GM12873 (cell line): ENCODE data around the gene UMOD.

Experiments
- TF ChIP-seq, protein P1 (sequence below): IDR thresholded peaks from 2 replicates; pipeline ENCODE4 v1.5.1; 2012; ENCODE audit warnings: low read depth, mild to moderate bottlenecking, moderate library complexity, low read length, control low read depth; ENCODE audit not compliant: insufficient read depth; ENCODE audit errors: missing control alignments

The UMOD gene

DNA sequence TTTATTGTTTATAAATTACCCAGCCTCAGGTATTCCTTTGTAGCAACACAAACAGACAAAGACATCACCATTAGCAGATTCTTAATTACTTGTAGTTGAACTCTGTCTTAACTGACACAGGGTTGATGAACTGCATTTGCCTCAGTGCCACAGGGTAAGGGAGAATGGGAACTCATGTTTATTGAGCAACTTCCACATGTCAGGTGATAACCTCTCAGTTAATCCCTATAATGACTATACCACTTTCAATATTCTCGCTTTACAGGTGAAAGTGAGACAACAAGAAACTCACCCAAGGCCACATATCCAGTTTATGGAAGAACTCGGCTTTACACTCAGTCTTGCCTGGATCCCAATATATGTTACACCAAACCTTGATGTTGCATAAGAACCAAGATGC lies 43.4 kb upstream of the UMOD start:
- TF ChIP-seq, protein P1, sequence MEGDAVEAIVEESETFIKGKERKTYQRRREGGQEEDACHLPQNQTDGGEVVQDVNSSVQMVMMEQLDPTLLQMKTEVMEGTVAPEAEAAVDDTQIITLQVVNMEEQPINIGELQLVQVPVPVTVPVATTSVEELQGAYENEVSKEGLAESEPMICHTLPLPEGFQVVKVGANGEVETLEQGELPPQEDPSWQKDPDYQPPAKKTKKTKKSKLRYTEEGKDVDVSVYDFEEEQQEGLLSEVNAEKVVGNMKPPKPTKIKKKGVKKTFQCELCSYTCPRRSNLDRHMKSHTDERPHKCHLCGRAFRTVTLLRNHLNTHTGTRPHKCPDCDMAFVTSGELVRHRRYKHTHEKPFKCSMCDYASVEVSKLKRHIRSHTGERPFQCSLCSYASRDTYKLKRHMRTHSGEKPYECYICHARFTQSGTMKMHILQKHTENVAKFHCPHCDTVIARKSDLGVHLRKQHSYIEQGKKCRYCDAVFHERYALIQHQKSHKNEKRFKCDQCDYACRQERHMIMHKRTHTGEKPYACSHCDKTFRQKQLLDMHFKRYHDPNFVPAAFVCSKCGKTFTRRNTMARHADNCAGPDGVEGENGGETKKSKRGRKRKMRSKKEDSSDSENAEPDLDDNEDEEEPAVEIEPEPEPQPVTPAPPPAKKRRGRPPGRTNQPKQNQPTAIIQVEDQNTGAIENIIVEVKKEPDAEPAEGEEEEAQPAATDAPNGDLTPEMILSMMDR = no peak

DNA sequence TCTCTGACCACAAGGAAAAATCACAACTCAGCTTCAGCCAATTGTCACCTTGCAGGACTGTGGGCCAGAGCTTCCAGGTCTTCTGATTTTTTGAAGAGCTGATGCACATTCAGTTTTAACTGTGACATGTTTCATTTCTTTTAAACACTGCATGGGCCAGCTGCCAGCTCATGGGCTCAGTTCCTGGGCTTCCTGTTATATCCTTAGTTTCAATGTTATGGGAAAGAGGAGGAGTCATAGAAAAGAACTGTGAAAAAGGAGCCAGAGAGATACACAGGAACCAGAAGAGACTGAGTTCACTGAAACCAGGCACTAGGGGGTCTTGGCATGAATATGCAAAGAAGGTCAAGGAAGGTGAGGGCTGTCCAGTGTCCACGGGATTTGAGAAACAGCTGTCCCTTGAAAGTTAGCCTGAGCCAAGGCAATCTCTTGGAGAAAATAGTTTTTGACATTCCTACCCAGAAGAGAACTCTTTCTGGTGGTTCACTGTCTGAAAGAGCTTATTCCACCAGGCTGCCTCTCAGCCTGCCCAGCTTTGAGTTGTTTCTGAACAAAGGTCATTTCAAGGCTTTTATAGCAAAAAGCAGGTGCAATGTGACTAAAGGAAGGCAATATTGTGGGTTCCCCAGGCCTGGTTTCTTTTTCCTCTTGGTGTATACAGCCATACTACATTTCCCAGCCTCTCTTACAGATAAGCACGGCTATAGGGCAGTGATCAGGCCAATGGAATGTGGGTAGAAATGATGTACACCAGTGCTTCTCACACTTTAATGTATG lies 41.5 kb upstream of the UMOD start:
- TF ChIP-seq, protein P1 = no peak

DNA sequence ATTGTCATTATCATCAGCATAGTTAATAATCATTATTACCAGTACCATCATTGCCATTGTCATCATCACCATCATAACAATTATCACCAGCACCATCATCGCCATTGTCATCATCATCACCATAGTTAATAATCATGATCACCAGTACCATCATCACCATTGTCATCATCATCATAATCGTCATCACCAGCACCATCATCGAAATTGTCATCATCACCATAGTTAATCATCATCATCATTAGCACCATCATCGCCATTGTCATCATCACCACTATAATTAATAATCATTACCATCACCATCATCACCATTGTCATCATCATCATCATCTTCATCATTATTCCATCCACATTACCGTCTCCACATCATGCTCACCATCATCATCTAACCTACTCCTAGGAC lies 38.5 kb upstream of the UMOD start:
- TF ChIP-seq, protein P1 = no peak

DNA sequence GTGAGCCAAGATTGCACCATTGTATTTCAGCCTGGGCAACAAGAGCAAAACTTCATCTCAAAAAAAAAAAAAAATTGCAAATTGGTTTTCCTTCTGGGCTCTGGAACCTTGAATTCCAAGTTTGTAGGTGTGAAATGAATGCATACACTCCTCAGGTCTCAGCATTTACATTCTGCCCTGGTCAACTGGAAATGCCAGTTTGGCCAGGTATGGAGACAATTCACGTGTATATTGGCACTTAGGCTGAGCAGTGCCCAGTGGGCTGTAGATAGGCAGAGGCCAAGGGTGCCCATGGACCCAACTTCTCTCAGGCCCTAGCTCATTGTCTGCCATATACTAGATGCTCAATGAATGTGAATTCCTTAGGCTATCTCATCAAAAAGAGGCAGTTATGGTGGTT lies 36.3 kb upstream of the UMOD start:
- TF ChIP-seq, protein P1 = no peak

DNA sequence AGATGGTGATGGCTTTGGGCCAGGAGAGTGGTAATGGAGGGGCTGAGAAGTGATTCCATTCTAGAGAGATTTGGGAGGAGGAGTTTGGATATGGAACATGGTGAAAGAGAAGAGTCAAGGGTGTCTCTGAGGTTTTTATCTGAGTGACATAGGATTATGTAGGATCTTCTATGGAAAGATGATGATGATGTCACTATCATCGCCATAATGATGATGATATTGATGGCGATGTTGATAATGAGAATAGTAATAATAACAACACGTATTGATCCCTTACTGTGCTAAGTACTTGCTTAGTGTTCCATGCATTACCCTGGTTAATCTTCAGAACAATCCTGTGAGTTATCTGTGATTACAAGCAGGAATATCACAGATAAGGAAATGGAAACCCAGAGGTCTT lies 35.5 kb upstream of the UMOD start:
- TF ChIP-seq, protein P1 = no peak

DNA sequence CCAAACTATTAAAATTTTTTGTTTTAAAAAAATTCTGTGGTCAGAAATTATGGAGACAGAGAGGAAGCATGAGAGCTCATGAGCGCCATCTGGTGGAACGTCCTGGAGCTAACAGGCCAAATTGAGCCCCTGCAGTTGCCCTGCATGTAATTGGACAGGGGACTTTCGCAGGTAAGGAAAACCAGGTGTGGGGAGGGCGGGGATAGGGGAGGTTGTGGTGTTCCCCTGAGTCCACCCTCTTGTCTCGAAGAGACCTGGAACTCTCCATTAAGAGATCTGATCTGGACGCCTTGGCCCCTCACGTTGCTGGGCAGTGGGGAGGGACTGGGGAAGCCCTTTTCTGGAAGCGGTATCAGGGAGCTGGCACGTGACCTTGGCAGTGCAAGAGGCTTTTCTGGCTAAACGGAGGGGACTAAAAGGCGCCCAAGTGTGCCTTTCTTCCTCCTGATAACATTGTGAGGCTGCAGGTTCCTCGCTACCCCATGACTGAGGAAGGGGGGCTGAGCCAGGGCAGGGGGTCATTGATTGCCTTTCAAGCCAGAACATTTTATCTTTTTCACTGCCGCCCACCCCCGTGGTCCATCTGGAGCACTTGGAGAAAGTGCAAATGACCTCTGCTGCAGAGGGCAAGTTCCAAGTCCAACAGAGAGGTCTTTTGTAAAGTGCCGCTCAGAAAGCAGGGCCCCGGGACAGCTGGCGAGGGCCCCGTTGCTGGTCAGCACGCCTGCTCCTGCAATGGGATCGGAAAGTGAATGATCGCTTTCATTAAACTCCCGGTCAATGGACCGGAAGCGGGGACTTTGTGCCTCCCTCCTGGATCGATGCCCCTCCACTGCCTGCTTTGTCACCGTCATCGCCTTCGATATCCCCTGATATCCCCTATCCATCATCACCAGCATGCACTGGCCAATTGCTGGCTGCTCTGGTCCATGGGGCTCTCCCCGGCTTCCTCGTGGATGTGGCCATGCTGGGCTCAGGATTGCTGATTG lies 33.6 kb upstream of the UMOD start:
- TF ChIP-seq, protein P1 = peak; percentile 78
